Cardiac muscle cell (in vitro differentiated cells and primary cell): ENCODE results near the gene SOWAHD. TPM values are rescaled to one million over a fixed set of nuclear protein-coding genes. Genes with fewer than 3 reads are reported as not detected.

Experiments
- DNase-seq, 2 donors: peaks; one replicate each; pipeline versions ENCODE4 v3.0.0 to v3.0.0-alpha.2; 2010 to 2017; ENCODE audit warnings: low read depth in 1 of 2, low spot score in 1 of 2
- H3K27ac ChIP-seq: fragments of 200-600 bp; sonication (generic); 2 replicates; pipeline ENCODE4 v1.5.1; 2016
- H3K27me3 ChIP-seq: fragments of 200-600 bp; sonication (generic); 2 replicates; pipeline ENCODE4 v1.6.0; 2016; ENCODE audit warnings: control low read depth
- H3K36me3 ChIP-seq: fragments of 200-600 bp; sonication (generic); 2 replicates; pipeline ENCODE4 v1.5.1; 2016; ENCODE audit warnings: control low read depth
- H3K4me1 ChIP-seq: fragments of 200-600 bp; sonication (generic); 2 replicates; pipeline ENCODE4 v1.8.1; 2017; ENCODE audit warnings: low read depth, mild to moderate bottlenecking, mixed run types
- H3K4me3 ChIP-seq: fragments of 200-600 bp; sonication (generic); 2 replicates; pipeline ENCODE4 v1.5.1; 2016; ENCODE audit warnings: mild to moderate bottlenecking
- H3K9me3 ChIP-seq: fragments of 200-600 bp; sonication (generic); 2 replicates; pipeline ENCODE4 v1.5.1; 2017; ENCODE audit warnings: low read depth, mild to moderate bottlenecking, control low read depth
- polyA plus RNA-seq: library from polyadenylated mRNA; unstranded; fragments of >200 nt; fragmentation: Nextera tagmentation; extraction: Ambion mirVana; gene quantifications from 2 replicates; pipeline ENCODE4 v1.2.1, GENCODE V29; 2016
- total RNA-seq: library from RNA; depleted of rRNA; stranded (reverse); fragments of >200 nt; gene quantifications from 2 replicates; pipeline ENCODE4 v1.2.3, GENCODE V29; 2016
- TF ChIP-seq, protein P1 (sequence below): IDR thresholded peaks from 2 replicates; pipeline ENCODE4 v1.5.1; 2012; ENCODE audit warnings: low read depth, mild to moderate bottlenecking, low read length

Gene SOWAHD
- total and polyA plus RNA-seq, 2 experiments from 2014 or later, result 1.2 to 1.3 TPM

DNA sequence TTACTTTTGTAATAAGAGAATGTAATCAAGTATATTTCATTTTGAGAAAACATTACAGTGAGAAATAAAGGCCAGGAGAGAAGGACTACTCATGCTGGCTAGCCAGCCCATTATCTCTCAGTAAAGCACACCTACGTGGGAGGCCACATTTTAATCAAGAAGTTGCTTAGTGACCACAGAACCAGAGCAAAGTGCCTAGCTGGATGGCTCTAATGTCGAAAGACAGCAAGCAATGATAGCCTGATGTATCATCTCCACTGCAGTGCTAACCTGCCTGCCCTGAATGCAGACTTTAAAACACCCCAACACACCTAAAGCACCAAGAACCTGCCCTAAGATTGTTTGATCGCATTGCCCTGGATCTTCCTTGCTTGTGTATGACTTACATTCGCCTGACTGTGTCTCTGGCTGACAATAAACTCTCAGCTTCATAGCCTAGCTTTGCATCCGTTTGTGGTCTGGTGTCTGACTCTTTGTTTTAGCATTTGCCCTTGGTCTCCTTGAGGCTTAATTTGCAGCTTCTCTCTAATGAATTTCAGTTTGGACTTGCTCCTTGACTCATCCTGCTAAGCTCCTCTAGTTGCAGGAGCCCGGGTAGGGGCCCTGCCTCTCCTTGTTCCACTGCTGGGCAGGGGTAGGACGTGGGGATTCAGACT is 31.4 kb upstream of the SOWAHD start:
- Histone ChIP-seq H3K9me3 (no peaks in the 10 kb centered on the region), H3K4me3 (no peak overlapping the region), H3K36me3 (no peaks in the 10 kb centered on the region), H3K4me1 (no peaks in the 10 kb centered on the region), H3K27ac (no peak overlapping the region), H3K27me3 (no peaks in the 10 kb centered on the region)
- DNase-seq, result no peak
- TF ChIP-seq, protein P1, sequence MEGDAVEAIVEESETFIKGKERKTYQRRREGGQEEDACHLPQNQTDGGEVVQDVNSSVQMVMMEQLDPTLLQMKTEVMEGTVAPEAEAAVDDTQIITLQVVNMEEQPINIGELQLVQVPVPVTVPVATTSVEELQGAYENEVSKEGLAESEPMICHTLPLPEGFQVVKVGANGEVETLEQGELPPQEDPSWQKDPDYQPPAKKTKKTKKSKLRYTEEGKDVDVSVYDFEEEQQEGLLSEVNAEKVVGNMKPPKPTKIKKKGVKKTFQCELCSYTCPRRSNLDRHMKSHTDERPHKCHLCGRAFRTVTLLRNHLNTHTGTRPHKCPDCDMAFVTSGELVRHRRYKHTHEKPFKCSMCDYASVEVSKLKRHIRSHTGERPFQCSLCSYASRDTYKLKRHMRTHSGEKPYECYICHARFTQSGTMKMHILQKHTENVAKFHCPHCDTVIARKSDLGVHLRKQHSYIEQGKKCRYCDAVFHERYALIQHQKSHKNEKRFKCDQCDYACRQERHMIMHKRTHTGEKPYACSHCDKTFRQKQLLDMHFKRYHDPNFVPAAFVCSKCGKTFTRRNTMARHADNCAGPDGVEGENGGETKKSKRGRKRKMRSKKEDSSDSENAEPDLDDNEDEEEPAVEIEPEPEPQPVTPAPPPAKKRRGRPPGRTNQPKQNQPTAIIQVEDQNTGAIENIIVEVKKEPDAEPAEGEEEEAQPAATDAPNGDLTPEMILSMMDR, result no peak

DNA sequence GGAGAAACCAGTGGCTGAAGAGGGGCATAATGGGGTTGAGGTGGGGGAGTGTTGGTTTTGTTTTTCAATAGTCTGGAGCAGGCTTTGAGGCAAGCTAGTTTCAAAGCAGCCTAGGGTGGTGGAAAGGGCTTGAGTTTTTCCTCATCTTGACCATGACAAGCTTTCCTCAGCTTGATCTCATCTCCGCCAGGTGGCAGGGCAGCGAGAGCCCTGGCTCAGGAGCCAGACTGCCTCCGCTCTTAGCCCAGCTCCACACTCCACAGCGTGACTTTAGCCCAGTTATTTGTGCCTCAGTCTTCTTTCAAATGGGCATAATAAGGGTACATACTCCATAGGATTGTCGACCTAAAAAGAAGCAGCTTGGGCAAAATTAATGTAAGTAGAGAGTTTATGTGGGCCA is 29.9 kb upstream of the SOWAHD start:
- TF ChIP-seq, protein P1, result no peak
- no peak for DNase-seq
- H3K4me1 ChIP-seq, result no peaks in the 10 kb centered on the region
- H3K27me3 ChIP-seq, result no peaks in the 10 kb centered on the region
- H3K36me3 ChIP-seq, result no peaks in the 10 kb centered on the region
- no peaks in the 10 kb centered on the region for H3K9me3 ChIP-seq
- H3K4me3 ChIP-seq, result no peak overlapping the region
- no peak overlapping the region for H3K27ac ChIP-seq

DNA sequence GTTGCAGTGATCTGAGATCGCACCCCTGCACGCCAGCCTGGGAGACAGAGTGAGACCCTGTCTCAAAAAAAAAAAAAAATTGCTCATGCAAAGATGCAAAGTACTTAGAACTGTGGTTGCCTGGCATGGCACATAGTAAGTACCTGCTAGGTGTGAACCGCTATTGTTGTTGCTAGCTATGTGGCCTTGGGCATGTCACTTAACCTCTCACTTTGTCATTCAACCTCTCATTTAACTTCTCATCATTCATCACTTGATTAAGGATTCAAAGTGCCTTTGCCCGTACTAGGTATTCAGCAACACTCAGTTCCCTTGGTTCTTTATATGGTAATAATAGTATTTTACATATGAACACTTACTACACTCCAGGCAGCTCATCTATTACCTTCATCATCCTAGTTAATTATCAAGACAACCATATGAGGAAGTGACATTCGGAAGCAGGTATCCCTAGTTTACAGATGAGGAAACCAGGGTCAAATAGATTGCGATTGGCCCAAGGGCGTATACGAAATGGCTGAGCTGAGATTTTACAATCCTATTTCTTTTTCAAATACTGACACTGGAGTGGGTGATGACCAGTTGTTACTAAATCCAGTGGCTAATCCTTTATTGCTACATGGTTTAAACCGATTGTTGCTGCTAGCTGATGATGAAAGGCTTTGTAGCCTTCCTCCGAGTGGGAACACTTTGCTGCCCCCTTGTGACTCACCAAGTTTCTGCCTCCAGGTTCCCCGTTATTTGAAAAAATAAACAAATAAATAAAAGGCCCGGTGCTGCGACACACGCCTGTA is 28.8 kb upstream of the SOWAHD start:
- H3K36me3 ChIP-seq, result no peaks in the 10 kb centered on the region
- peak; percentile 64 to 80 for DNase-seq
- no peak overlapping the region for H3K4me3 ChIP-seq
- no peaks in the 10 kb centered on the region for H3K4me1 ChIP-seq
- H3K9me3 ChIP-seq, result no peaks in the 10 kb centered on the region
- H3K27me3 ChIP-seq, result no peaks in the 10 kb centered on the region
- H3K27ac ChIP-seq, result no peak overlapping the region
- TF ChIP-seq, protein P1, result peak; percentile 62

DNA sequence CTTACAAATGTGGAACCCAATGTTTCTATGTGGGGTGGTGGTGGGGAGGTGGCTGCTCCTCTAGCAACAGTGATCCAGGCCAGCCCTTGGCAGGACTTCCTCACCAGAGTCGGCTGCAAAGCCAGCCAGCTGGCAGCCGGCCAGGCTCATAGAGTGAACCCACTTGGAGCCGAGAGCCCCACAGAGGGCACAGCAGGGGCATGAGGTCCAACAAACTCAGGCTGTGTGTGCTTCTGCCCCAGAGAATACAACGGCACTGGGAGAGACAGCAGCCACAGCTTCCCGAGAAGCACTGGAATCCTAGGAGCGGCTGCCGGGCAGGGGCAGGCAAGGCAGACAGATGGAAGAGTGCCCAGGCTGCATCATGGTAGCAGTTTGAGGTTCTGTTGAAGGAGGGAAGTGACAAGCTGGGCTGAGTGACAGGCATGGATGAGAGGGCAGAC is 23.5 kb upstream of the SOWAHD start:
- peak in 1 of 2 donors; percentile 23 for DNase-seq
- no peaks in the 10 kb centered on the region for H3K9me3 ChIP-seq

DNA sequence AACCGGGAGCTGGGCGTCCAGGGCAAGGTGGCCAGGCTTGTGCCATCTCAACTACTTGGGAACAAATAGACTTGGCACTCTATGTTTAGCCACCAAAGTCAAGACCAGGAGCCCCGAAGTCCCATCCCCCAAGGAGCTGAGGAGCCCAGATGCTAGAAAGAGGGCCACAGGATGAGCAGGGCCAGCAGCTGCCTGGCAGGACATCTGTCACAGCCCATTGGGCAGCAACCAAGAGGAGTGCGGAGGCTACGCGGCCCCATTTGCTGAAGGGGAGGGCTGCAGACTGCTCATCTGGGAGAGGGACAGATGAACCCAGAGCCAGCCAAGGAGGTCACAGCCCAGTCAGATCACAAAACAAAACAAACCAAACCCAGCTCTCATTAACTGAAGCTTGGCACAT is 22.9 kb upstream of the SOWAHD start:
- no peak overlapping the region for H3K27ac ChIP-seq
- H3K27me3 ChIP-seq, result no peaks in the 10 kb centered on the region
- no peaks in the 10 kb centered on the region for H3K36me3 ChIP-seq
- no peaks in the 10 kb centered on the region for H3K4me1 ChIP-seq
- TF ChIP-seq, protein P1, result no peak
- H3K4me3 ChIP-seq, result no peak overlapping the region
- H3K9me3 ChIP-seq, result no peaks in the 10 kb centered on the region
- DNase-seq, result no peak

More for the DNA sequence above, 23.5 kb upstream of the SOWAHD start:
- Histone ChIP-seq H3K36me3 (no peaks in the 10 kb centered on the region), H3K27me3 (no peaks in the 10 kb centered on the region), H3K4me1 (no peaks in the 10 kb centered on the region), H3K27ac (no peak overlapping the region), H3K4me3 (no peak overlapping the region)
- TF ChIP-seq, protein P1, result no peak
